LNCaP clone FGC (cell line): ENCODE results near the gene PSMD4.

Experiments
- DNase-seq: peaks from one replicate; pipeline ENCODE4 v3.0.0-alpha.2; 2011; ENCODE audit warnings: low read depth
- H3K4me3 ChIP-seq: 2 replicates; pipeline ENCODE4 v1.5.1; 2011; ENCODE audit warnings: mild to moderate bottlenecking, low read depth, low read length, control low read depth
- TF ChIP-seq, protein P1 (sequence below): IDR thresholded peaks from 2 replicates; pipeline ENCODE4 v1.5.1; 2012; ENCODE audit warnings: mild to moderate bottlenecking; ENCODE audit not compliant: control insufficient read depth, insufficient read depth; ENCODE audit errors: extremely low read depth

PSMD4 gene

DNA sequence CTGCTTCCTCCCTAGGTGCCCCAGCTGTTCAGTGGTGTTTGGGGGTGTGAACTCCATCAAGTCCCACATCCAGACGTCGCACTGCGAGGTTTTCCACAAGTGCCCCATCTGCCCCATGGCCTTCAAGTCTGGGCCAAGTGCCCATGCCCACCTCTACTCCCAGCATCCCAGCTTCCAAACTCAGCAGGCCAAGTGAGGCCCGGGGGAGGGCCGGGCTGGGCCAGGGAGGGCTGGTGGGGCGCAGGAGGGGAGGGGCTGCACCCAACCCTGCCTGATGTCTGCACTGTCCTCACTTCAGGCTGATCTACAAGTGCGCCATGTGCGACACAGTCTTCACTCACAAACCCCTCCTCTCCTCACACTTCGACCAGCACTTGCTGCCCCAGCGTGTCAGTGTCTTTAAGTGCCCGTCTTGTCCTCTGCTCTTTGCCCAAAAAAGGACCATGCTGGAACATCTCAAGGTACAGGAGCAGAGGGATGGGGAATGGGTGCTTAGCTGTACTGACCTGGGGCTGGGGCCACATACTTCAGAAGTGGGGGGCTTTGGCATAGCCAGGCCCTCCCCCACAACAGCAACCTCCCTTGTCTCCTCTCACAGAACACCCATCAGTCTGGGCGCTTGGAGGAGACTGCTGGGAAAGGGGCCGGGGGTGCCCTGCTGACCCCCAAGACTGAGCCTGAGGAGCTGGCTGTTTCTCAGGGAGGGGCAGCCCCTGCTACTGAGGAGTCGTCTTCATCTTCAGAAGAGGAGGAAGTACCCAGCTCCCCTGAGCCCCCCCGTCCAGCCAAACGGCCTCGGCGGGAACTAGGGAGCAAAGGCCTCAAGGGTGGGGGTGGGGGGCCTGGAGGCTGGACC is 34.8 kb downstream of the PSMD4 start:
- TF ChIP-seq, protein P1, sequence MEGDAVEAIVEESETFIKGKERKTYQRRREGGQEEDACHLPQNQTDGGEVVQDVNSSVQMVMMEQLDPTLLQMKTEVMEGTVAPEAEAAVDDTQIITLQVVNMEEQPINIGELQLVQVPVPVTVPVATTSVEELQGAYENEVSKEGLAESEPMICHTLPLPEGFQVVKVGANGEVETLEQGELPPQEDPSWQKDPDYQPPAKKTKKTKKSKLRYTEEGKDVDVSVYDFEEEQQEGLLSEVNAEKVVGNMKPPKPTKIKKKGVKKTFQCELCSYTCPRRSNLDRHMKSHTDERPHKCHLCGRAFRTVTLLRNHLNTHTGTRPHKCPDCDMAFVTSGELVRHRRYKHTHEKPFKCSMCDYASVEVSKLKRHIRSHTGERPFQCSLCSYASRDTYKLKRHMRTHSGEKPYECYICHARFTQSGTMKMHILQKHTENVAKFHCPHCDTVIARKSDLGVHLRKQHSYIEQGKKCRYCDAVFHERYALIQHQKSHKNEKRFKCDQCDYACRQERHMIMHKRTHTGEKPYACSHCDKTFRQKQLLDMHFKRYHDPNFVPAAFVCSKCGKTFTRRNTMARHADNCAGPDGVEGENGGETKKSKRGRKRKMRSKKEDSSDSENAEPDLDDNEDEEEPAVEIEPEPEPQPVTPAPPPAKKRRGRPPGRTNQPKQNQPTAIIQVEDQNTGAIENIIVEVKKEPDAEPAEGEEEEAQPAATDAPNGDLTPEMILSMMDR = no peak

GRCh38 chr1:151289991-151290708 is 35.6 kb downstream of the PSMD4 start:
- TF ChIP-seq, protein P1 = no peak
- DNase-seq = no peak
- H3K4me3 ChIP-seq = no peak overlapping the region

More for the DNA sequence above, 34.8 kb downstream of the PSMD4 start:
- DNase-seq = no peak
- no peak overlapping the region for H3K4me3 ChIP-seq

DNA sequence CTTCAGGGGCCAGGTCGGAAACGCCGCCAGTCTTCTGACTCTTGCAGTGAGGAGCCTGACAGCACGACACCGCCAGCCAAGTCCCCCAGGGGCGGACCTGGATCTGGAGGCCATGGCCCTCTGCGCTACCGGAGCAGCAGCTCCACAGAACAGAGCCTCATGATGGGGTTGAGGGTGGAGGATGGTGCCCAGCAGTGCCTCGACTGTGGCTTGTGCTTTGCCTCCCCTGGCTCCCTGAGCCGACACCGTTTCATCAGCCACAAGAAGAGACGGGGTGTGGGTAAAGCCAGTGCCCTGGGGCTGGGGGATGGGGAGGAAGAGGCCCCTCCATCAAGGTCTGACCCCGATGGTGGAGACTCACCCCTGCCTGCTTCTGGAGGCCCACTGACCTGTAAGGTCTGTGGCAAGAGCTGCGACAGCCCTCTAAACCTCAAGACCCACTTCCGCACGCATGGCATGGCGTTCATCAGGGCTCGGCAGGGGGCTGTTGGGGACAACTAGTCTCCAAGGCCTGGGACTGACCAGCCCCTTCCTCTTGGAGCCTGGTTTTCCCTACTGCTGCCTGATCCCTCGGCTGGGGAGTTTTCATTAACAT is 36.3 kb downstream of the PSMD4 start:
- no peak overlapping the region for H3K4me3 ChIP-seq
- no peak for DNase-seq
- TF ChIP-seq, protein P1 = no peak

DNA sequence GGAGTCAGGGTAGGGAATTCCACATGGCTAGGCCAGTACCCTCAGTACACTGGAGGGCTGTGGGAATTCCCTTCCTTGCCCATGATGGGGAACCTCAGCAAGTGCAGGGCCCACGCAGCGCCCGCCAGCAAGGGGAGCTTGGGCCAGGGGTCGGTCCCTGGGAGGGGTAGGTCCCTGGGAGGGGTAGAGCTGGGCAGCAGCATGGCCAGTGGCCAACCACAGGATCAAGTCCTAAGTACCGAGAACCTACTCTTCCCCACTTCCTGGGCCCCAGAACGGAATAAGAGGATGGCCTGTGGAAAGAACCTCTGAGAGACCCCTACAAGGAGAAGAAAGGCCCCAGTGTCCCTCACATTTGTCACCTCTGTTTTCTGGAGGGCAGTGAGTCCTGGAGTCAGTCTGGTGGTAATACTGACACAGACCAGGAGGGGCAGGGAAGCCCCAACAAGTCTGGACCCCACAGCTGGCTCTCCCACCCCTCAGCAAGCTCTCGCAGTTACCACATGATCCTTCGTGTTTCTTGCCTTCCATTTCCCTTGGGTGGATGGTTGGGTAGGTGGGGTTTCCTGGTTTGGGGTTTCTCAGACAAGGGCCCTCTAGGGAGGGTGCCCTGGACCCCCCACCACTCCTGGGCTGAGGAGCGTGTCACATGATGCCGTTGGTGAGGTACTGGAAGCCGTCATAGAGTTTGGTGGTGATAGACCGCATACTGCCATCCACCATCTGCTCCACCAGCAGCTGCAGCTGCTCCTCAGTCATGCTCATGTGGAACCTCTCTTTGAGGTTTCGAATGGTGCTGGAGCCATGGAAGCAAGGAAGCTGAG is 37.9 kb downstream of the PSMD4 start:
- no peak for DNase-seq
- TF ChIP-seq, protein P1 = no peak
- no peak overlapping the region for H3K4me3 ChIP-seq

DNA sequence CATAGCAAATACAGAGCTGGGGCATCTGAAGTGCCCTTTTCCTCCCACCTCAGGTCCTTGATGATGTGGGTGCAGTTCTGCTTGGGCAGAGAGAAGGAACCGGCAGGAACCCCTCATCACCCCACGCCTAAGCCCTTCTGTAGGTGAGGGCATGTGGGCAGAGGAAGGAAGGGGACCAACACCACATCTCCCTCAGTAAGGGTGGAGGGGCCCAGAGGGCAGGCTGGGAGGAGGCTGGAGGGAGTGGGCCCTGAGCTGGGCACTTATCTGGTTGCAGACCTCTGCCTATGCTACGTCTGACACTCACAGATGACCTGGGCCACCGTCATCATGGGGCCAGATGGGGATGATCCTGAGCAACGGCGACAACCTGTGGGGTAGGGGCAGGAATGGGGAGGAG is 38.6 kb downstream of the PSMD4 start:
- H3K4me3 ChIP-seq = no peak overlapping the region
- DNase-seq = no peak
- TF ChIP-seq, protein P1 = no peak

DNA sequence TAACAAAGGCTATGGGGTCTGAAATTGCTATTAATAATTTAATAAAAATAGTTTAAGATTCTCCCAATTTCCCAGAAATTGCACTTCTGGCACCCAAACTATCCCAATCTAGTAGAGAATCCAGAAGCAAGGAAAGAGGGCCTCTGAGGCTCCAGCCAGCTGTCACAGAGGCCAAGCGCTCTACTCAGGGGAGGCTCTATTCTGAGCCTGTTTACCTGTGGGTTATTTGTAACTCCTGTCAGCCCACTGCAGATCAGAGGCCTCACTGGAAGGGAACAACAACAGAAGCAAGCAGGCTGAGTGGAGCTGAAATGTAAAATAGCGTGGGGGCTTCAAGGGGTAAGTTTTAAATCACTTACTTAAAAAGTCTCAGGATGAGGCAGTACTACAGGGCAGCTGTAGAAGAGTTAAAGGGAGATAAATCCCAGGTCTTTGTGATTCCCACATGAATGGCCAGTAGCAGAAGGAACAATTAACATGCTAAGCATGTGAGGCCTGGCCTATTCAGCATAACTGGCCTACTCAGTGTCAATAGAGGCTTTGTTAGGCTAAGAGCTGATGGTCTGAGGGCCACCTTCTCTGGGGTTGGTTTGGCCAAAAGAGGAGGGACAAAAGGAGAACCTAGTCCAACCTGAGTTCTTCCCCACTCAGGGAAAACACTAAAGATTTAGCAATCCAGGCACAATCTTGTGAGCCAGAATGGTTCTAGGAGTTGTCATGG is 40.4 kb downstream of the PSMD4 start:
- TF ChIP-seq, protein P1 = no peak
- no peak for DNase-seq
- no peak overlapping the region for H3K4me3 ChIP-seq
